Neural crest cell (in vitro differentiated cells): ENCODE results near the gene KLHL33. TPM values are rescaled to one million over a fixed set of nuclear protein-coding genes. Genes with fewer than 3 reads are reported as not detected.

ENCODE experiments used
- DNase-seq: peaks from one replicate; pipeline ENCODE4 v3.0.0; 2021; ENCODE audit warnings: low read depth, mixed read lengths, low spot score
- H3K27ac Mint-ChIP-seq: one replicate; pipeline ENCODE4 v1.8.0; 2021; ENCODE audit warnings: mild to moderate bottlenecking, mixed read lengths; ENCODE audit not compliant: unreplicated experiment
- H3K27me3 Mint-ChIP-seq: 2 replicates; pipeline ENCODE4 v1.8.0; 2021; ENCODE audit warnings: low read depth, mild to moderate bottlenecking, mixed read lengths
- H3K36me3 Mint-ChIP-seq: 2 replicates; pipeline ENCODE4 v1.8.0; 2021; ENCODE audit warnings: low read depth, mild to moderate bottlenecking, mixed read lengths
- H3K4me1 Mint-ChIP-seq: 2 replicates; pipeline ENCODE4 v1.8.0; 2021; ENCODE audit warnings: mixed read lengths
- H3K4me3 Mint-ChIP-seq: one replicate; pipeline ENCODE4 v1.8.0; 2021; ENCODE audit warnings: mild to moderate bottlenecking, mixed read lengths
- H3K9me3 Mint-ChIP-seq: 2 replicates; pipeline ENCODE4 v1.8.0; 2021; ENCODE audit warnings: mixed read lengths
- CTCF ChIP-seq: fragments of 200-600 bp; sonication (generic); conservative IDR thresholded peaks from 2 replicates; pipeline ENCODE4 v1.5.0; 2021; ENCODE audit warnings: antibody characterized with exemption, mild to moderate bottlenecking
- total RNA-seq: library from RNA; stranded (reverse); gene quantifications from 2 replicates; pipeline ENCODE4 v1.2.1, GENCODE V29; 2021

The KLHL33 gene
- total RNA-seq, 1 donor from 2014 or later, result 0.07 TPM

GRCh38 chr14:20377171-20377570 is 58.8 kb downstream of the KLHL33 start:
- Mint-ChIP-seq H3K4me1 (no peaks in the 10 kb centered on the region), H3K27ac (no peak overlapping the region), H3K27me3 (no peaks in the 10 kb centered on the region), H3K4me3 (no peak overlapping the region), H3K36me3 (peaks cover 6% of the 10 kb centered on the region), H3K9me3 (no peaks in the 10 kb centered on the region)
- no peak for DNase-seq
- TF ChIP-seq CTCF, result no peak

DNA sequence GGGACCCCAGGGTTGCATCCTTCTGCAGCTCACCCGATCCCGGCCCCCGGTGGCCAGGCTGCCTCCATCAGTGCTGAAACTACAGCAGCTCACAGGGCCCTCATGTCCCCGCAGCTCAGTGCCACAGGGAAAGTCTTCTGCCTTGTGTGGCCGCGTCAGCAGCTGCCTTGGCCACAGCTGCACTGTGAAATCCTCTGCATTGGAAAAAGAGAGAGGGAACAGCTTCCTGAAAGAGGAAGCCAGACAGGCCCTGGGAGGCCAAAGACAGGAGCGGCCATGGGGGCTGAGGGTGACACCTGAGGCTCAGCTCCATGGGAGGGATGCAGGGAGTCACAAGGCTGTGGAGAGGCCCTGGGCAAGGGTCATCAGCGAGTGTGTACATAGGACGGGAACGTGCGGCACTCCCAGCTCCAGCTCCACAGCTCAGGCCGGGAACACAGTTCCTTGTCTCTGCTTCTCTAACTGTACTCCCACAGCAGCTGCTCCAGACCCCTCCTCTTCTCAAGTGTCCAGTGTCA is 59.8 kb downstream of the KLHL33 start:
- Mint-ChIP-seq H3K27ac (peak overlapping the region; percentile 24), H3K4me1 (no peaks in the 10 kb centered on the region), H3K27me3 (no peaks in the 10 kb centered on the region), H3K4me3 (no peak overlapping the region), H3K36me3 (peaks cover 11% of the 10 kb centered on the region), H3K9me3 (no peaks in the 10 kb centered on the region)
- no peak for TF ChIP-seq CTCF
- DNase-seq, result no peak

Other genes with a start within 250 kb of the KLHL33 start
- gene OR11G2, start 245.3 kb downstream of the KLHL33 start, total RNA-seq, result not detected in 2 replicates
- not detected in 2 replicates for gene OR11H6, start 212.5 kb downstream of the KLHL33 start, total RNA-seq
- gene OR11H7, start 207.2 kb downstream of the KLHL33 start, total RNA-seq, result not detected in 2 replicates
- gene OR11H4, start 196.9 kb downstream of the KLHL33 start, total RNA-seq, result not detected in 2 replicates
- gene TTC5, start 130.2 kb downstream of the KLHL33 start, total RNA-seq, result 25.6 and 25.8 TPM in 2 replicates
- gene CCNB1IP1, start 102.9 kb downstream of the KLHL33 start, total RNA-seq, result 127 and 132 TPM in 2 replicates
- gene PARP2, start 92.5 kb downstream of the KLHL33 start, total RNA-seq, result 50.7 and 53.2 TPM in 2 replicates
- gene TEP1, start 22.7 kb downstream of the KLHL33 start, total RNA-seq, result 12.7 and 13.7 TPM in 2 replicates
- gene OSGEP, start 18.6 kb upstream of the KLHL33 start, total RNA-seq, result 67.3 and 68.1 TPM in 2 replicates
- gene APEX1, start 19.1 kb upstream of the KLHL33 start, total RNA-seq, result 433 and 437 TPM in 2 replicates
- gene PIP4P1, start 25.3 kb upstream of the KLHL33 start, total RNA-seq, result 36.0 and 40.8 TPM in 2 replicates
- 35.1 and 40.8 TPM in 2 replicates for gene PNP, start 33.2 kb upstream of the KLHL33 start, total RNA-seq
- gene RNASE10, start 69.4 kb upstream of the KLHL33 start, total RNA-seq, result 0.52 and 1.2 TPM in 2 replicates
- not detected in 2 replicates for gene RNASE9, start 124.9 kb upstream of the KLHL33 start, total RNA-seq
- not detected in 2 replicates for gene RNASE11, start 151.8 kb upstream of the KLHL33 start, total RNA-seq
- not detected in 2 replicates for gene RNASE12, start 155.2 kb upstream of the KLHL33 start, total RNA-seq
- not detected in 2 replicates for gene OR6S1, start 205.5 kb upstream of the KLHL33 start, total RNA-seq
- gene RNASE4, start 248.4 kb upstream of the KLHL33 start, total RNA-seq, result 2.6 TPM in 2 replicates